ENCODE data around the gene GOLM1. TPM values are rescaled to one million over a fixed set of nuclear protein-coding genes. Genes with fewer than 3 reads are reported as not detected.

The GOLM1 gene
- total and polyA plus RNA-seq, 2 donors from 2014 or later: 88.6 to 133 TPM

DNA sequence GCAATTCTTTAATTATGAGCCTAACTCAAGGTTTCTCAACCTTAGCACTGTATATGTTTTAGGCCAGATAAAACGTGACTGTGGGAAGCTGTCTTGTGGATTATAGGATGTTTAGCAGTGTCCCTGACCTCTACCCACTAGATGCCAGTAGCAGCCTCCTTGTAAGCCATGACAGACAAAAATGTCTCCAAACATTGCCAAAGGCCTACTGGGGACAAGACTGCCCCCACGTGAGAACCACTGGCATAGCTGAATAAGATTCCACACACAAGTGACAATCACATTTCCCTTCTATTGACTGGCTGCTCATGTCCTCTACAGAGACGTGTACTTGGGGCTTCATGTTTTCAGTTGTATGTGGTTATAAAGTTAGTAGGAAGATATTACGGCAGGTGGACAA is 55.4 kb downstream of the GOLM1 start:
- Histone ChIP-seq H3K9me3 (ENCODE audit: control insufficient read depth in 2 of 3, insufficient read depth in 1 of 3, low read length in 3 of 3) (no peaks in the 10 kb centered on the region), H3K9ac (ENCODE audit: low read length in 3 of 3) (no peak overlapping the region), H3K36me3 (ENCODE audit: control insufficient read depth in 2 of 3, insufficient read depth in 3 of 3, low read length in 3 of 3) (peaks cover 0 to 2% (median 0%) of the 10 kb centered on the region in 3 donors), H3K27ac (ENCODE audit: low read depth in 2 of 2, low read length in 2 of 2) (no peak overlapping the region), H3K4me3 (ENCODE audit: low read length in 3 of 3) (no peak overlapping the region), H3K4me1 (ENCODE audit: control insufficient read depth in 2 of 3, insufficient read depth in 2 of 3, low read depth in 1 of 3, low read length in 3 of 3) (peaks cover 0 to 11% (median 8%) of the 10 kb centered on the region in 3 donors), H3K27me3 (ENCODE audit: control insufficient read depth, insufficient read depth, low read length) (no peaks in the 10 kb centered on the region)
- TF ChIP-seq, protein P1, sequence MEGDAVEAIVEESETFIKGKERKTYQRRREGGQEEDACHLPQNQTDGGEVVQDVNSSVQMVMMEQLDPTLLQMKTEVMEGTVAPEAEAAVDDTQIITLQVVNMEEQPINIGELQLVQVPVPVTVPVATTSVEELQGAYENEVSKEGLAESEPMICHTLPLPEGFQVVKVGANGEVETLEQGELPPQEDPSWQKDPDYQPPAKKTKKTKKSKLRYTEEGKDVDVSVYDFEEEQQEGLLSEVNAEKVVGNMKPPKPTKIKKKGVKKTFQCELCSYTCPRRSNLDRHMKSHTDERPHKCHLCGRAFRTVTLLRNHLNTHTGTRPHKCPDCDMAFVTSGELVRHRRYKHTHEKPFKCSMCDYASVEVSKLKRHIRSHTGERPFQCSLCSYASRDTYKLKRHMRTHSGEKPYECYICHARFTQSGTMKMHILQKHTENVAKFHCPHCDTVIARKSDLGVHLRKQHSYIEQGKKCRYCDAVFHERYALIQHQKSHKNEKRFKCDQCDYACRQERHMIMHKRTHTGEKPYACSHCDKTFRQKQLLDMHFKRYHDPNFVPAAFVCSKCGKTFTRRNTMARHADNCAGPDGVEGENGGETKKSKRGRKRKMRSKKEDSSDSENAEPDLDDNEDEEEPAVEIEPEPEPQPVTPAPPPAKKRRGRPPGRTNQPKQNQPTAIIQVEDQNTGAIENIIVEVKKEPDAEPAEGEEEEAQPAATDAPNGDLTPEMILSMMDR (IDR thresholded peaks at IDR 0.05; ENCODE audit: borderline replicate concordance, extremely low read depth, insufficient read depth): no peak
- intact Hi-C loops (cut with DNase I): no loop called here
- FAIRE-seq (no peak), DNase-seq (peak in 1 of 5 donors; percentile 19)

DNA sequence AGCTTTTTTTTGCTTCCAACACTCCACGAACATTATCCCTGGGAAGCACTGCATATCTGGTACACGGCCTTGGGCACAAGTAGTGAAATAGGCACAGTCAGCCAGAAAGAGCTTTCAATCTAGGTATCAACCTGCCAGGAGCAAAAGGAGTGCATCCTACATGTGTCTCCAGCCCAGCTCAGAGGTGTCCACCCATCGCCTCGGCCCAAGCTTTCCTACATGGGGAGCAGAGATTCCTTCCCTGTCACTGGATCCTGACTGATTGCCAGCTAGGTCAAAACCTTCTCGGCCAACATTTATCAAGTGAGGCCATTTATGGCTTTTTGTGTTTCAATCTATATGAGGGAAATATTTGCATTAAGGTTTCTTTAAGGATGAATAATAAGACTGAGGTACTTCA is 55.8 kb downstream of the GOLM1 start:
- FAIRE-seq (no peak), DNase-seq (no peak)
- Histone ChIP-seq H3K9me3 (ENCODE audit: control insufficient read depth in 2 of 3, insufficient read depth in 1 of 3, low read length in 3 of 3) (no peaks in the 10 kb centered on the region), H3K9ac (ENCODE audit: low read length in 3 of 3) (no peak overlapping the region), H3K36me3 (ENCODE audit: control insufficient read depth in 2 of 3, insufficient read depth in 3 of 3, low read length in 3 of 3) (peaks cover 0 to 2% (median 0%) of the 10 kb centered on the region in 3 donors), H3K4me3 (ENCODE audit: low read length in 3 of 3) (no peak overlapping the region), H3K27me3 (ENCODE audit: control insufficient read depth, insufficient read depth, low read length) (no peaks in the 10 kb centered on the region), H3K27ac (ENCODE audit: low read depth in 2 of 2, low read length in 2 of 2) (no peak overlapping the region), H3K4me1 (ENCODE audit: control insufficient read depth in 2 of 3, insufficient read depth in 2 of 3, low read depth in 1 of 3, low read length in 3 of 3) (peaks cover 0 to 11% (median 8%) of the 10 kb centered on the region in 3 donors)
- intact Hi-C loops (cut with DNase I): no loop called here
- TF ChIP-seq, protein P1 (IDR thresholded peaks at IDR 0.05; ENCODE audit: borderline replicate concordance, extremely low read depth, insufficient read depth): no peak

DNA sequence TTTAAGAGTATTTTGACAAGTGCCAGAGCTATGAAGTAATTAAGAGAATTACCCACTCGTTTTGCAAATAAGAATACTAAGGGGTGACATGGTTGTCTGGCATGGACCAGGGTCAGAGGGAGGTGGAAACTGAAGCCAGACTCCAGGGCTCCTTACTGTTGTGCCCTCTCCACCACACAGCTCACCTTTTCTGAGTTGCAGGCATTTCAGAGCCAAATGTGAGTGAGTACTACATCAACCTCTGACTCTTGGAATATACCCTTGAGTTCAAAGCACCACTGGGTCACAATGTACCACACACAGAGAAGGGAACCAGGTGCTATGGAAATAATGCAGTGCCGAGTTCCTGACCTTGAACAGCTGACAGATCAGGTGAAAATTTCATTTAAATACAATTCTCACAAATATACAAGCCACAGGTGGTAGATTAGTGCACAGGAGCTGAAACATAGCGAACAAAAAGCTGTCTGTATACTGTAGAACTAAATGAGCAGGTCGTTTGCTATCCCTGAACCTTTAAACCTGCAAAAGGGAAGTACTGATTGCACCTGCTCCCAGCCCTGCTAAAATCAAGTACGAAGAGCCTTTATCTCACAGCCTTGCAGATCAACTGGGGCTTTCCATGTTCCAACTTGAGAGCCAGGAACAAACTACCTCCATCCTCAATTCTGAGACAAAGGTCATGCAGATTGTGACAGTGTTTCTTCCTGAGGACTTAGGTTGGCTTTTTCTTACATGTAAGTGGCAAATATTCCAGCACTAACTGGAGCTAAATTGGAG is 57.0 kb downstream of the GOLM1 start:
- Histone ChIP-seq H3K36me3 (ENCODE audit: control insufficient read depth in 2 of 3, insufficient read depth in 3 of 3, low read length in 3 of 3) (peaks cover 0 to 4% (median 0%) of the 10 kb centered on the region in 3 donors), H3K27ac (ENCODE audit: low read depth in 2 of 2, low read length in 2 of 2) (peak overlapping the region; percentile 16 to 57), H3K4me1 (ENCODE audit: control insufficient read depth in 2 of 3, insufficient read depth in 2 of 3, low read depth in 1 of 3, low read length in 3 of 3) (peaks cover 0 to 11% (median 8%) of the 10 kb centered on the region in 3 donors), H3K27me3 (ENCODE audit: control insufficient read depth, insufficient read depth, low read length) (no peaks in the 10 kb centered on the region), H3K9me3 (ENCODE audit: control insufficient read depth in 2 of 3, insufficient read depth in 1 of 3, low read length in 3 of 3) (no peaks in the 10 kb centered on the region), H3K9ac (ENCODE audit: low read length in 3 of 3) (no peak overlapping the region), H3K4me3 (ENCODE audit: low read length in 3 of 3) (no peak overlapping the region)
- FAIRE-seq: no peak
- TF ChIP-seq, protein P1 (IDR thresholded peaks at IDR 0.05; ENCODE audit: borderline replicate concordance, extremely low read depth, insufficient read depth): no peak
- peak in 1 of 5 donors; percentile 45 for DNase-seq
- intact Hi-C loops (cut with DNase I): no loop called here

Measured in kidney (tissue), 14 donors.